ENCODE measurements around the gene MYORG. TPM values are rescaled to one million over a fixed set of nuclear protein-coding genes. Genes with fewer than 3 reads are reported as not detected.

The MYORG gene
- total and polyA plus RNA-seq, 9 of the 15 experiments (the other 6 are each of a cell fraction or from before 2014, with no cell fraction given): 0.06 to 0.82 (median 0.18) TPM

GRCh38 chr9:34346873-34347799, 29.6 kb downstream of the MYORG start:
- no peak overlapping the region for H3K9ac ChIP-seq (ENCODE audit: insufficient read depth in 1 of 2, low read depth in 2 of 2, low read length in 2 of 2)
- no peaks in the 10 kb centered on the region for H3K9me3 ChIP-seq (replicated peaks; ENCODE audit: control insufficient read depth, insufficient read depth, low read depth, low read length)
- H3K27ac ChIP-seq (ENCODE audit: extremely low read depth, low read depth, low read length): no peak overlapping the region
- H3K4me3 ChIP-seq: no peak overlapping the region
- H3K4me2 ChIP-seq (ENCODE audit: insufficient read depth, low read length): no peak overlapping the region
- H3K27me3 ChIP-seq (ENCODE audit: control insufficient read depth in 2 of 2, insufficient read depth in 2 of 2, low read length in 2 of 2): no peaks in the 10 kb centered on the region
- DNase-seq (ENCODE audit: extremely low read depth in 1 of 4, low spot score in 3 of 4) (no peak), FAIRE-seq (no peak), ATAC-seq (no peak)
- 43% methylated on average over 11 of the region's 15 CpGs for WGBS (ENCODE audit: insufficient coverage, low coverage, missing lambda C conversion rate)
- CTCF ChIA-PET (ENCODE audit: low intra/inter-chr PET ratio): no interaction called here
- no TSS peak for BruUV-seq (replicated peaks)
- no peaks in the 10 kb centered on the region for H3K4me1 ChIP-seq (replicated peaks in 1 of 2; ENCODE audit: control insufficient read depth in 2 of 2, insufficient read depth in 2 of 2, low read length in 2 of 2)
- POLR2A ChIA-PET: interaction anchor here (0.6 kb wide), 1 partner anchor 8 kb away, joined by 3 read pairs; no protein-coding TSS in a partner anchor
- H3K79me2 ChIP-seq (ENCODE audit: control insufficient read depth, insufficient read depth, low read length): no peaks in the 10 kb centered on the region
- intact Hi-C loops (cut with micrococcal nuclease): no loop called here
- in situ Hi-C loops (cut with MboI): no loop called here
- H3K9me1 ChIP-seq (ENCODE audit: control insufficient read depth, insufficient read depth, low read length): no peaks in the 10 kb centered on the region
- no peak overlapping the region for H2AFZ ChIP-seq (ENCODE audit: low read depth, low read length)
- H3K36me3 ChIP-seq (ENCODE audit: control insufficient read depth, insufficient read depth, low read length): no peaks in the 10 kb centered on the region; the same call in 2 of the 3 replicates
- no peaks in the 10 kb centered on the region for H4K20me1 ChIP-seq (replicated peaks; ENCODE audit: control insufficient read depth, insufficient read depth, low read length)
- no peak for TF ChIP-seq STAG1 (CRISPR knock-in tag; IDR thresholded peaks at IDR 0.05; ENCODE audit: borderline replicate concordance)
- TF ChIP-seq SMAD2 (IDR thresholded peaks at IDR 0.05; ENCODE audit: low read depth, low read length): no peak
- TF ChIP-seq, protein P1, sequence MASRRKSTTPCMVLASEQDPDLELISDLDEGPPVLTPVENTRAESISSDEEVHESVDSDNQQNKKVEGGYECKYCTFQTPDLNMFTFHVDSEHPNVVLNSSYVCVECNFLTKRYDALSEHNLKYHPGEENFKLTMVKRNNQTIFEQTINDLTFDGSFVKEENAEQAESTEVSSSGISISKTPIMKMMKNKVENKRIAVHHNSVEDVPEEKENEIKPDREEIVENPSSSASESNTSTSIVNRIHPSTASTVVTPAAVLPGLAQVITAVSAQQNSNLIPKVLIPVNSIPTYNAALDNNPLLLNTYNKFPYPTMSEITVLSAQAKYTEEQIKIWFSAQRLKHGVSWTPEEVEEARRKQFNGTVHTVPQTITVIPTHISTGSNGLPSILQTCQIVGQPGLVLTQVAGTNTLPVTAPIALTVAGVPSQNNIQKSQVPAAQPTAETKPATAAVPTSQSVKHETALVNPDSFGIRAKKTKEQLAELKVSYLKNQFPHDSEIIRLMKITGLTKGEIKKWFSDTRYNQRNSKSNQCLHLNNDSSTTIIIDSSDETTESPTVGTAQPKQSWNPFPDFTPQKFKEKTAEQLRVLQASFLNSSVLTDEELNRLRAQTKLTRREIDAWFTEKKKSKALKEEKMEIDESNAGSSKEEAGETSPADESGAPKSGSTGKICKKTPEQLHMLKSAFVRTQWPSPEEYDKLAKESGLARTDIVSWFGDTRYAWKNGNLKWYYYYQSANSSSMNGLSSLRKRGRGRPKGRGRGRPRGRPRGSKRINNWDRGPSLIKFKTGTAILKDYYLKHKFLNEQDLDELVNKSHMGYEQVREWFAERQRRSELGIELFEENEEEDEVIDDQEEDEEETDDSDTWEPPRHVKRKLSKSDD (conservative IDR thresholded peaks at IDR 0.05; ENCODE audit: low read length): no peak
- no peak for TF ChIP-seq NFIX (CRISPR knock-in tag; IDR thresholded peaks at IDR 0.05; ENCODE audit: low read depth)
- TF ChIP-seq, protein P2, sequence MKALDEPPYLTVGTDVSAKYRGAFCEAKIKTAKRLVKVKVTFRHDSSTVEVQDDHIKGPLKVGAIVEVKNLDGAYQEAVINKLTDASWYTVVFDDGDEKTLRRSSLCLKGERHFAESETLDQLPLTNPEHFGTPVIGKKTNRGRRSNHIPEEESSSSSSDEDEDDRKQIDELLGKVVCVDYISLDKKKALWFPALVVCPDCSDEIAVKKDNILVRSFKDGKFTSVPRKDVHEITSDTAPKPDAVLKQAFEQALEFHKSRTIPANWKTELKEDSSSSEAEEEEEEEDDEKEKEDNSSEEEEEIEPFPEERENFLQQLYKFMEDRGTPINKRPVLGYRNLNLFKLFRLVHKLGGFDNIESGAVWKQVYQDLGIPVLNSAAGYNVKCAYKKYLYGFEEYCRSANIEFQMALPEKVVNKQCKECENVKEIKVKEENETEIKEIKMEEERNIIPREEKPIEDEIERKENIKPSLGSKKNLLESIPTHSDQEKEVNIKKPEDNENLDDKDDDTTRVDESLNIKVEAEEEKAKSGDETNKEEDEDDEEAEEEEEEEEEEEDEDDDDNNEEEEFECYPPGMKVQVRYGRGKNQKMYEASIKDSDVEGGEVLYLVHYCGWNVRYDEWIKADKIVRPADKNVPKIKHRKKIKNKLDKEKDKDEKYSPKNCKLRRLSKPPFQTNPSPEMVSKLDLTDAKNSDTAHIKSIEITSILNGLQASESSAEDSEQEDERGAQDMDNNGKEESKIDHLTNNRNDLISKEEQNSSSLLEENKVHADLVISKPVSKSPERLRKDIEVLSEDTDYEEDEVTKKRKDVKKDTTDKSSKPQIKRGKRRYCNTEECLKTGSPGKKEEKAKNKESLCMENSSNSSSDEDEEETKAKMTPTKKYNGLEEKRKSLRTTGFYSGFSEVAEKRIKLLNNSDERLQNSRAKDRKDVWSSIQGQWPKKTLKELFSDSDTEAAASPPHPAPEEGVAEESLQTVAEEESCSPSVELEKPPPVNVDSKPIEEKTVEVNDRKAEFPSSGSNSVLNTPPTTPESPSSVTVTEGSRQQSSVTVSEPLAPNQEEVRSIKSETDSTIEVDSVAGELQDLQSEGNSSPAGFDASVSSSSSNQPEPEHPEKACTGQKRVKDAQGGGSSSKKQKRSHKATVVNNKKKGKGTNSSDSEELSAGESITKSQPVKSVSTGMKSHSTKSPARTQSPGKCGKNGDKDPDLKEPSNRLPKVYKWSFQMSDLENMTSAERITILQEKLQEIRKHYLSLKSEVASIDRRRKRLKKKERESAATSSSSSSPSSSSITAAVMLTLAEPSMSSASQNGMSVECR (CRISPR knock-in tag; IDR thresholded peaks at IDR 0.05): no peak
- TF ChIP-seq ZFP36 (IDR thresholded peaks at IDR 0.05; ENCODE audit: low read depth, low read length, partially characterized antibody): no peak
- TF ChIP-seq, protein P3, sequence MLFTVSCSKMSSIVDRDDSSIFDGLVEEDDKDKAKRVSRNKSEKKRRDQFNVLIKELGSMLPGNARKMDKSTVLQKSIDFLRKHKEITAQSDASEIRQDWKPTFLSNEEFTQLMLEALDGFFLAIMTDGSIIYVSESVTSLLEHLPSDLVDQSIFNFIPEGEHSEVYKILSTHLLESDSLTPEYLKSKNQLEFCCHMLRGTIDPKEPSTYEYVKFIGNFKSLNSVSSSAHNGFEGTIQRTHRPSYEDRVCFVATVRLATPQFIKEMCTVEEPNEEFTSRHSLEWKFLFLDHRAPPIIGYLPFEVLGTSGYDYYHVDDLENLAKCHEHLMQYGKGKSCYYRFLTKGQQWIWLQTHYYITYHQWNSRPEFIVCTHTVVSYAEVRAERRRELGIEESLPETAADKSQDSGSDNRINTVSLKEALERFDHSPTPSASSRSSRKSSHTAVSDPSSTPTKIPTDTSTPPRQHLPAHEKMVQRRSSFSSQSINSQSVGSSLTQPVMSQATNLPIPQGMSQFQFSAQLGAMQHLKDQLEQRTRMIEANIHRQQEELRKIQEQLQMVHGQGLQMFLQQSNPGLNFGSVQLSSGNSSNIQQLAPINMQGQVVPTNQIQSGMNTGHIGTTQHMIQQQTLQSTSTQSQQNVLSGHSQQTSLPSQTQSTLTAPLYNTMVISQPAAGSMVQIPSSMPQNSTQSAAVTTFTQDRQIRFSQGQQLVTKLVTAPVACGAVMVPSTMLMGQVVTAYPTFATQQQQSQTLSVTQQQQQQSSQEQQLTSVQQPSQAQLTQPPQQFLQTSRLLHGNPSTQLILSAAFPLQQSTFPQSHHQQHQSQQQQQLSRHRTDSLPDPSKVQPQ (CRISPR knock-in tag; IDR thresholded peaks at IDR 0.05; ENCODE audit: borderline replicate concordance): no peak
- no peak for TF ChIP-seq ZNF143 (CRISPR knock-in tag; IDR thresholded peaks at IDR 0.05)
- no peak for TF ChIP-seq DNMT1 (IDR thresholded peaks at IDR 0.05)

Measured in K562 (cell line).